SJSA1 (cell line): ENCODE results near the gene PTGFRN. TPM values are rescaled to one million over a fixed set of nuclear protein-coding genes. Genes with fewer than 3 reads are reported as not detected.

Source experiments
- DNase-seq, 2 experiments: peaks; one replicate each; pipeline ENCODE4 v3.0.0-alpha.2; 2015 to 2020; ENCODE audit warnings: low spot score in 2 of 2, low read depth in 1 of 2
- H3K27ac ChIP-seq: fragments of 250-450 bp; sonication (Bioruptor Pico); 2 replicates; pipeline ENCODE4 v1.5.1; 2020; ENCODE audit warnings: mild to moderate bottlenecking, moderate library complexity
- H3K27me3 ChIP-seq: fragments of 250-450 bp; sonication (Bioruptor Pico); replicated peaks from 2 replicates; pipeline ENCODE4 v1.5.1; 2020; ENCODE audit warnings: mild to moderate bottlenecking, moderate library complexity
- H3K36me3 ChIP-seq: fragments of 250-450 bp; sonication (Bioruptor Pico); 2 replicates; pipeline ENCODE4 v1.5.1; 2020; ENCODE audit warnings: mild to moderate bottlenecking
- H3K4me1 ChIP-seq: fragments of 250-450 bp; sonication (Bioruptor Pico); replicated peaks from 2 replicates; pipeline ENCODE4 v1.6.1; 2021; ENCODE audit warnings: mild to moderate bottlenecking
- H3K4me3 ChIP-seq: fragments of 250-450 bp; sonication (Bioruptor Pico); 2 replicates; pipeline ENCODE4 v1.5.1; 2020; ENCODE audit warnings: mild to moderate bottlenecking
- H3K9me3 ChIP-seq: fragments of 250-450 bp; sonication (Bioruptor Pico); replicated peaks from 2 replicates; pipeline ENCODE4 v1.5.1; 2020; ENCODE audit warnings: mild to moderate bottlenecking
- total RNA-seq: library from RNA; depleted of rRNA; stranded (reverse); fragments of >200 nt; shearing (Covaris generic); gene quantifications from 2 replicates; pipeline ENCODE4 v1.2.3, GENCODE V29; 2014

PTGFRN gene
- total RNA-seq, 1 experiment from 2014 or later = 25.2 TPM

GRCh38 chr1:116877141-116877818 is 32.4 kb upstream of the PTGFRN start:
- H3K4me1 ChIP-seq = peaks cover 12% of the 10 kb centered on the region
- no peaks in the 10 kb centered on the region for H3K27me3 ChIP-seq
- H3K9me3 ChIP-seq = no peaks in the 10 kb centered on the region
- no peak overlapping the region for H3K4me3 ChIP-seq
- H3K36me3 ChIP-seq = no peaks in the 10 kb centered on the region
- no peak for DNase-seq
- no peak overlapping the region for H3K27ac ChIP-seq

- H3K27ac ChIP-seq = no peak overlapping the region
- peak in 1 of 2 experiments; percentile 14 for DNase-seq
These were observed 30.8 kb upstream of the PTGFRN start for GRCh38 chr1:116878804-116879477.

GRCh38 chr1:116879478-116880133 is 30.1 kb upstream of the PTGFRN start:
- Histone ChIP-seq H3K4me1 (peaks cover 12% of the 10 kb centered on the region), H3K27ac (no peak overlapping the region), H3K4me3 (no peak overlapping the region), H3K36me3 (no peaks in the 10 kb centered on the region), H3K27me3 (no peaks in the 10 kb centered on the region), H3K9me3 (no peaks in the 10 kb centered on the region)
- DNase-seq = no peak

More at GRCh38 chr1:116878804-116879477, 30.8 kb upstream of the PTGFRN start:
- Histone ChIP-seq H3K36me3 (no peaks in the 10 kb centered on the region), H3K4me1 (peaks cover 12% of the 10 kb centered on the region), H3K27me3 (no peaks in the 10 kb centered on the region), H3K9me3 (no peaks in the 10 kb centered on the region), H3K4me3 (no peak overlapping the region; the same call in 1 of the 2 replicates)

- Histone ChIP-seq H3K36me3 (no peaks in the 10 kb centered on the region), H3K4me3 (no peak overlapping the region), H3K9me3 (no peaks in the 10 kb centered on the region), H3K27ac (no peak overlapping the region), H3K27me3 (no peaks in the 10 kb centered on the region), H3K4me1 (peaks cover 12% of the 10 kb centered on the region)
- no peak for DNase-seq
These were observed 28.8 kb upstream of the PTGFRN start for GRCh38 chr1:116880917-116881316.

GRCh38 chr1:116881879-116882520 is 27.7 kb upstream of the PTGFRN start:
- Histone ChIP-seq H3K36me3 (no peaks in the 10 kb centered on the region), H3K27ac (no peak overlapping the region), H3K4me3 (no peak overlapping the region), H3K9me3 (no peaks in the 10 kb centered on the region), H3K27me3 (no peaks in the 10 kb centered on the region), H3K4me1 (peaks cover 12% of the 10 kb centered on the region)
- DNase-seq = no peak

- Histone ChIP-seq H3K4me3 (no peak overlapping the region), H3K27me3 (no peaks in the 10 kb centered on the region), H3K27ac (no peak overlapping the region), H3K36me3 (no peaks in the 10 kb centered on the region), H3K9me3 (no peaks in the 10 kb centered on the region), H3K4me1 (peaks cover 12% of the 10 kb centered on the region)
- DNase-seq = no peak
These were observed 26.9 kb upstream of the PTGFRN start for GRCh38 chr1:116882866-116883265.

GRCh38 chr1:116886291-116886878 is 23.3 kb upstream of the PTGFRN start:
- no peaks in the 10 kb centered on the region for H3K9me3 ChIP-seq
- no peak for DNase-seq
- H3K27ac ChIP-seq = no peak overlapping the region
- no peaks in the 10 kb centered on the region for H3K4me1 ChIP-seq
- no peaks in the 10 kb centered on the region for H3K36me3 ChIP-seq
- H3K4me3 ChIP-seq = no peak overlapping the region
- H3K27me3 ChIP-seq = no peaks in the 10 kb centered on the region

- DNase-seq = no peak
- Histone ChIP-seq H3K9me3 (no peaks in the 10 kb centered on the region), H3K4me3 (no peak overlapping the region), H3K27me3 (no peaks in the 10 kb centered on the region), H3K27ac (no peak overlapping the region), H3K4me1 (no peaks in the 10 kb centered on the region), H3K36me3 (no peaks in the 10 kb centered on the region)
These were observed 22.5 kb upstream of the PTGFRN start for GRCh38 chr1:116887212-116887611.

GRCh38 chr1:116889380-116889779 is 20.3 kb upstream of the PTGFRN start:
- Histone ChIP-seq H3K27me3 (no peaks in the 10 kb centered on the region), H3K4me3 (no peak overlapping the region), H3K4me1 (no peaks in the 10 kb centered on the region), H3K27ac (no peak overlapping the region), H3K36me3 (no peaks in the 10 kb centered on the region), H3K9me3 (no peaks in the 10 kb centered on the region)
- no peak for DNase-seq

GRCh38 chr1:116891396-116892079 is 18.2 kb upstream of the PTGFRN start:
- DNase-seq = no peak
- Histone ChIP-seq H3K4me3 (no peak overlapping the region), H3K27me3 (no peaks in the 10 kb centered on the region), H3K27ac (no peak overlapping the region), H3K9me3 (no peaks in the 10 kb centered on the region), H3K36me3 (no peaks in the 10 kb centered on the region), H3K4me1 (no peaks in the 10 kb centered on the region)

- Histone ChIP-seq H3K27me3 (no peaks in the 10 kb centered on the region), H3K9me3 (no peaks in the 10 kb centered on the region), H3K4me1 (no peaks in the 10 kb centered on the region), H3K4me3 (no peak overlapping the region), H3K36me3 (no peaks in the 10 kb centered on the region), H3K27ac (no peak overlapping the region)
- DNase-seq = no peak
These were observed 14.6 kb upstream of the PTGFRN start for GRCh38 chr1:116895073-116895472.

GRCh38 chr1:116899529-116899928 is 10.2 kb upstream of the PTGFRN start:
- Histone ChIP-seq H3K9me3 (no peaks in the 10 kb centered on the region), H3K4me1 (no peaks in the 10 kb centered on the region), H3K27me3 (no peaks in the 10 kb centered on the region; the same call in none of the 2 replicates), H3K36me3 (no peaks in the 10 kb centered on the region), H3K4me3 (no peak overlapping the region), H3K27ac (no peak overlapping the region)
- no peak for DNase-seq
